GM21360 (cell line): ENCODE measurements around the gene HSCB.
"Not testable (repeated sequence)": the region's sequence is repeated elsewhere in the genome, so short reads cannot be mapped to it uniquely, and the experiment has no call there.

Experiments
- ATAC-seq: cut with Tn5 transposase; IDR thresholded peaks from one replicate; pipeline ENCODE4 v1.9.1; 2021; ENCODE audit warnings: mild to moderate bottlenecking, moderate library complexity; ENCODE audit not compliant: unreplicated experiment

The HSCB gene

GRCh38 chr22:28741785-28742561 lies at the start of gene HSCB, which contains the start of gene CHEK2:
Gene HSCB (plus strand): TSS chr22:28742039. CDS start chr22:28742096, 57 bp downstream.
Gene CHEK2 (minus strand): TSS chr22:28741820. CDS start chr22:28734721, 7,099 bp downstream.
- ATAC-seq = peak; percentile 93

GRCh38 chr22:28693041-28693760 lies 48.6 kb upstream of the HSCB start:
- not testable (repeated sequence) for ATAC-seq

GRCh38 chr22:28702891-28703290 lies 38.9 kb upstream of the HSCB start:
- ATAC-seq = no peak

GRCh38 chr22:28703436-28703835 lies 38.4 kb upstream of the HSCB start:
- no peak for ATAC-seq

GRCh38 chr22:28706845-28707244 lies 35.0 kb upstream of the HSCB start:
- ATAC-seq = no peak

GRCh38 chr22:28710107-28710506 lies 31.7 kb upstream of the HSCB start:
- no peak for ATAC-seq

GRCh38 chr22:28710576-28711191 lies 31.2 kb upstream of the HSCB start:
- ATAC-seq = no peak

- no peak for ATAC-seq
Observed at GRCh38 chr22:28711341-28711740, 30.5 kb upstream of the HSCB start.

- no peak for ATAC-seq
Observed at GRCh38 chr22:28711820-28712777, 29.7 kb upstream of the HSCB start.

- no peak for ATAC-seq
Observed at GRCh38 chr22:28714043-28714628, 27.7 kb upstream of the HSCB start.

- no peak for ATAC-seq
Observed at GRCh38 chr22:28715611-28716010, 26.2 kb upstream of the HSCB start.

GRCh38 chr22:28716686-28717085 lies 25.2 kb upstream of the HSCB start:
- ATAC-seq = no peak

- ATAC-seq = no peak
Observed at GRCh38 chr22:28718044-28718443, 23.8 kb upstream of the HSCB start.

GRCh38 chr22:28728002-28728401 lies 13.8 kb upstream of the HSCB start:
- no peak for ATAC-seq

GRCh38 chr22:28728621-28729313 lies 13.1 kb upstream of the HSCB start:
- no peak for ATAC-seq

- no peak for ATAC-seq
Observed at GRCh38 chr22:28730179-28730578, 11.7 kb upstream of the HSCB start.

- no peak for ATAC-seq
Observed at GRCh38 chr22:28734393-28734792, 7.4 kb upstream of the HSCB start.

- ATAC-seq = no peak
Observed at GRCh38 chr22:28736301-28737155, 5.3 kb upstream of the HSCB start.

GRCh38 chr22:28737701-28738100 lies 4.1 kb upstream of the HSCB start:
- ATAC-seq = no peak
